ENCODE results near the gene TMCC2.
A peak's percentile ranks its signal among the peaks of the same experiment; 100 is the strongest.

The TMCC2 gene

DNA sequence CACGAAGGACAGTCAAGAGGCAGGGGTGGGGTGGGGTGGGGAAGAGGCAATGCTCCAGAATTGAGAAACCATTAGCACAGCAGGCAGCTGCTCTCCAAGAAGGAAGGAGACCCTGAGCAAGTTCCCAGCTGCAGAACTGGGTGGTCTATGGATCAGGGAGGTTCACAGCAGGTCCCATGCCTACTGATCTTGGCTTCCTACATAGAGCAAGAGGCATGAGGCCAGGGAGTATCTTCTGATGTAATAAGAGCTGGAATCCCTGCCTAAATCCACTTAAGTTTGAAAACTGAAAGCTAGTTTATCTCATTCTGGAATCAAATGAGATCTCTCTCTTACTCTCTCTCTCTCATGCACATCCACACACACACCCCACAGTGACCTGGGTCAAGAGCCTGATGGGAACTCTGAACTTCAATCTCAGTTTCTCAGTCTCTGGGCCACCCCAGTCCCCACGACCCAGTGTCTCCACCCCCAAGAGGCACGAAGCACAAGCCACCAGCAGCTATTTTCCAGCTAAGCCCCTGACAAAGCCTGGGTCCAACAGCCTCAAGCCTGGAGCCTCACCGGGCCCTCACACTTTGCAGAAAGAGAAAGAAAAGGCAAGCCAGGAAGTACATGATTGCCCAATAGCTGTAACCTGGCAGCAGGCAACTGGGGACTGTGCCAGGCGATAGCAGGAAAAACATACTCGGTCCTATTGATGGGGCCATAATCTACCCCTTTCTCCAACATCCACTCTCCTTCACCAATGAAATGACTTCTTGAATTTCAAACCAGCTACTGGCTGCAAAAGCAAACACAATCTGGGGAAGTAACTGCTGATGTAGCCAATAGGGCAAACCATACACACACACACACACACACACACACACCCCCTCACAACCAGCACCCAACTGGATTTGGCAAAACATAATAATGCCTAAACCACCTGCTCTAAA, 91.6 kb downstream of the TMCC2 start:
- Histone ChIP-seq H3K4me3 (replicated peaks; ENCODE audit: insufficient read depth, low read length) (no peak overlapping the region), H3K27me3 (ENCODE audit: insufficient read depth, poor library complexity, severe bottlenecking) (peaks cover 16% of the 10 kb centered on the region), H3K27ac (replicated peaks) (peak overlapping the region; percentile 17)
- peak; percentile 35 to 69 for DNase-seq (ENCODE audit: low read depth in 1 of 2, low spot score in 1 of 2)
- TF ChIP-seq, protein P1, sequence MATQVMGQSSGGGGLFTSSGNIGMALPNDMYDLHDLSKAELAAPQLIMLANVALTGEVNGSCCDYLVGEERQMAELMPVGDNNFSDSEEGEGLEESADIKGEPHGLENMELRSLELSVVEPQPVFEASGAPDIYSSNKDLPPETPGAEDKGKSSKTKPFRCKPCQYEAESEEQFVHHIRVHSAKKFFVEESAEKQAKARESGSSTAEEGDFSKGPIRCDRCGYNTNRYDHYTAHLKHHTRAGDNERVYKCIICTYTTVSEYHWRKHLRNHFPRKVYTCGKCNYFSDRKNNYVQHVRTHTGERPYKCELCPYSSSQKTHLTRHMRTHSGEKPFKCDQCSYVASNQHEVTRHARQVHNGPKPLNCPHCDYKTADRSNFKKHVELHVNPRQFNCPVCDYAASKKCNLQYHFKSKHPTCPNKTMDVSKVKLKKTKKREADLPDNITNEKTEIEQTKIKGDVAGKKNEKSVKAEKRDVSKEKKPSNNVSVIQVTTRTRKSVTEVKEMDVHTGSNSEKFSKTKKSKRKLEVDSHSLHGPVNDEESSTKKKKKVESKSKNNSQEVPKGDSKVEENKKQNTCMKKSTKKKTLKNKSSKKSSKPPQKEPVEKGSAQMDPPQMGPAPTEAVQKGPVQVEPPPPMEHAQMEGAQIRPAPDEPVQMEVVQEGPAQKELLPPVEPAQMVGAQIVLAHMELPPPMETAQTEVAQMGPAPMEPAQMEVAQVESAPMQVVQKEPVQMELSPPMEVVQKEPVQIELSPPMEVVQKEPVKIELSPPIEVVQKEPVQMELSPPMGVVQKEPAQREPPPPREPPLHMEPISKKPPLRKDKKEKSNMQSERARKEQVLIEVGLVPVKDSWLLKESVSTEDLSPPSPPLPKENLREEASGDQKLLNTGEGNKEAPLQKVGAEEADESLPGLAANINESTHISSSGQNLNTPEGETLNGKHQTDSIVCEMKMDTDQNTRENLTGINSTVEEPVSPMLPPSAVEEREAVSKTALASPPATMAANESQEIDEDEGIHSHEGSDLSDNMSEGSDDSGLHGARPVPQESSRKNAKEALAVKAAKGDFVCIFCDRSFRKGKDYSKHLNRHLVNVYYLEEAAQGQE (IDR thresholded peaks at IDR 0.05; ENCODE audit: insufficient replicate concordance, low read depth) = no peak
- TF ChIP-seq POLR2AphosphoS5 (IDR thresholded peaks at IDR 0.05; ENCODE audit: low read depth) (no peak), SPI1 (IDR thresholded peaks at IDR 0.05; ENCODE audit: borderline replicate concordance, low read depth) (no peak), GABPA (IDR thresholded peaks at IDR 0.05; ENCODE audit: low read depth) (no peak)
- TF ChIP-seq, protein P2, sequence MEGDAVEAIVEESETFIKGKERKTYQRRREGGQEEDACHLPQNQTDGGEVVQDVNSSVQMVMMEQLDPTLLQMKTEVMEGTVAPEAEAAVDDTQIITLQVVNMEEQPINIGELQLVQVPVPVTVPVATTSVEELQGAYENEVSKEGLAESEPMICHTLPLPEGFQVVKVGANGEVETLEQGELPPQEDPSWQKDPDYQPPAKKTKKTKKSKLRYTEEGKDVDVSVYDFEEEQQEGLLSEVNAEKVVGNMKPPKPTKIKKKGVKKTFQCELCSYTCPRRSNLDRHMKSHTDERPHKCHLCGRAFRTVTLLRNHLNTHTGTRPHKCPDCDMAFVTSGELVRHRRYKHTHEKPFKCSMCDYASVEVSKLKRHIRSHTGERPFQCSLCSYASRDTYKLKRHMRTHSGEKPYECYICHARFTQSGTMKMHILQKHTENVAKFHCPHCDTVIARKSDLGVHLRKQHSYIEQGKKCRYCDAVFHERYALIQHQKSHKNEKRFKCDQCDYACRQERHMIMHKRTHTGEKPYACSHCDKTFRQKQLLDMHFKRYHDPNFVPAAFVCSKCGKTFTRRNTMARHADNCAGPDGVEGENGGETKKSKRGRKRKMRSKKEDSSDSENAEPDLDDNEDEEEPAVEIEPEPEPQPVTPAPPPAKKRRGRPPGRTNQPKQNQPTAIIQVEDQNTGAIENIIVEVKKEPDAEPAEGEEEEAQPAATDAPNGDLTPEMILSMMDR (IDR thresholded peaks at IDR 0.05; ENCODE audit: insufficient read depth, low read length) = no peak

DNA sequence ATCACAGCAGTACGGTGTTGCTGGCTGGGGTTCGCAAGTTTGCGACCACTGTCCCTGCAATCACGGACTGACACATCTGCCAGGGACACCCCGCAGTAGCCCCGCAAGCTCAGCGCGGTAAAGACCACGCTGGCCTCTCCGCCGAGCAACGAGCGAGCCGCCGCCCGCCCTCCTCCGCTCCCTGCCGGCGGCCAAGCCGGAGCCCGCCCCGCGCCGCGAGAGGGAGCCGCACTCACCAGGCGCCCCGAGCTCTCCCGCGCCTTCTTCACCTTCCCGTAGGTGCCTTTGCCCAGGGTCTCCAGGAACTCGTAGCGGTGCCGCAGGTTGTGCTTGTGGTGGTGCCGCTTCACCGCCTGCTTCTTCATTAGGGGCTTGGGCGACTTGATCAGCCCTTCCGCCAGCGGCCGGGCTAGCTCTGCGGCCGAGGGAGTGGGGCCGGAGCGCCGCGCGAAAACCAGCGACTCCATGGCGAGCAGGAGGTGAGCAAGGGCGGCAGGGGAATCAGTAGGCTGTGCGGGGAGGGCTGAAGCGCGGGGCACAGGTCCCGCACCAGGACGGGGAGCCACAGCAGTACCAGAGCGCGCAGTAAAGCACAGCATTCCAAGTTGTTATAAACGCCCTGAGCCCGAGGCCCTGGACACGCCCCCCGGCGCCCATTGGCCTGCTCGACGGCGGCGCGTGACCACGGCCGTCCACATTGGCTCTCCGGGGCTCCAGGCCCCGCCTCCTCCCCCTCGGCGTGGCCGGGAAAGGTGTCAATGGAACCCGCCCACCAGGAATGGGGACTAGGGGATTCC, 93.6 kb downstream of the TMCC2 start, which contains the start of gene NUAK2:
Gene NUAK2, minus strand, starts transcription at position 584 of the 797 bp plus-strand sequence. Its CDS starts 117 bp downstream, at position 467.
- peaks cover 18% of the 10 kb centered on the region for H3K27me3 ChIP-seq (ENCODE audit: insufficient read depth, poor library complexity, severe bottlenecking)
- TF ChIP-seq, protein P1 (IDR thresholded peaks at IDR 0.05; ENCODE audit: insufficient replicate concordance, low read depth) = no peak
- no peak for TF ChIP-seq GABPA (IDR thresholded peaks at IDR 0.05; ENCODE audit: low read depth)
- TF ChIP-seq SPI1 (IDR thresholded peaks at IDR 0.05; ENCODE audit: borderline replicate concordance, low read depth) = no peak
- no peak for TF ChIP-seq POLR2AphosphoS5 (IDR thresholded peaks at IDR 0.05; ENCODE audit: low read depth)
- TF ChIP-seq, protein P2 (IDR thresholded peaks at IDR 0.05; ENCODE audit: insufficient read depth, low read length) = no peak
- no peak within 1 kb of the TSS for H3K27ac ChIP-seq (replicated peaks)
- DNase-seq (ENCODE audit: low read depth in 1 of 2, low spot score in 1 of 2) = peak; percentile 23 to 55
- H3K4me3 ChIP-seq (replicated peaks; ENCODE audit: insufficient read depth, low read length) = peak within 1 kb of the TSS; percentile 37

DNA sequence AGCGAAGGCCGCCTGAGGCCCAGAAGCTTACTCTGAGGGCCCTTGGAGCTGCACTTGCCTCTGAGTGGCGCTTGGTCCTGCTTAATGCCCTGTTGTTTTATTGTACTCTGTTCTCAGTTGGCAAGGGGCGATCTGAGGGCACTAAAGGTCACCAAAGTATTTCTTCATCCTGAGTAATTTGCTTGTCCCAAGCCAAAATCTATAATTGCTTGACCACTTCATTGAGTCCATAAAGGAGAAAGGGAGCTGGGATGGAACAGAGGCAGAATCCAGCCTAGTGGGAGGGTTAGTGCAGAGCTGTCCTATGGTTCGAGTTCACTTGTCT, 94.2 kb downstream of the TMCC2 start:
- Histone ChIP-seq H3K4me3 (replicated peaks; ENCODE audit: insufficient read depth, low read length) (no peak overlapping the region), H3K27me3 (ENCODE audit: insufficient read depth, poor library complexity, severe bottlenecking) (peaks cover 21% of the 10 kb centered on the region), H3K27ac (replicated peaks) (no peak overlapping the region)
- TF ChIP-seq, protein P1 (IDR thresholded peaks at IDR 0.05; ENCODE audit: insufficient replicate concordance, low read depth) = no peak
- no peak for TF ChIP-seq SPI1 (IDR thresholded peaks at IDR 0.05; ENCODE audit: borderline replicate concordance, low read depth)
- TF ChIP-seq, protein P2 (IDR thresholded peaks at IDR 0.05; ENCODE audit: insufficient read depth, low read length) = no peak
- no peak for TF ChIP-seq GABPA (IDR thresholded peaks at IDR 0.05; ENCODE audit: low read depth)
- no peak for TF ChIP-seq POLR2AphosphoS5 (IDR thresholded peaks at IDR 0.05; ENCODE audit: low read depth)
- no peak for DNase-seq (ENCODE audit: low read depth in 1 of 2, low spot score in 1 of 2)

Measured in HL-60 (cell line).